Measurements from ENCODE around the gene S100A10.

- no peak for TF ChIP-seq CTCF (IDR thresholded peaks at IDR 0.05; ENCODE audit: insufficient read depth, low read length)
- no peak for TF ChIP-seq POLR2AphosphoS5 (IDR thresholded peaks at IDR 0.05; ENCODE audit: low read depth)
These were observed 58.5 kb downstream of the S100A10 start for GRCh38 chr1:151935154-151935553.
